NB4 (cell line): Measurements from ENCODE around the gene UXS1.
"Not testable (repeated sequence)": the region's sequence is repeated elsewhere in the genome, so short reads cannot be mapped to it uniquely, and the experiment has no call there.

Source experiments
- CTCF ChIP-seq: IDR thresholded peaks from one replicate; pipeline ENCODE4 v1.5.1; 2012; ENCODE audit warnings: low read depth, low read length
- MAX ChIP-seq: IDR thresholded peaks from 2 replicates; pipeline ENCODE4 v1.6.1; 2011; ENCODE audit warnings: low read depth, low read length
- MYC ChIP-seq: IDR thresholded peaks from 2 replicates; pipeline ENCODE4 v1.6.1; 2011; ENCODE audit warnings: low read depth, low read length
- POLR2A ChIP-seq: IDR thresholded peaks from 2 replicates; pipeline ENCODE4 v1.6.1; 2011; ENCODE audit warnings: mild to moderate bottlenecking; ENCODE audit not compliant: insufficient read length; ENCODE audit errors: extremely low read depth

GRCh38 chr2:106222057-106222456, 28.0 kb upstream of the UXS1 start:
- not testable (repeated sequence) for TF ChIP-seq POLR2A, CTCF, MYC, MAX
